Measurements from ENCODE around the gene DMD.

- TF ChIP-seq CTCF (IDR thresholded peaks at IDR 0.05) (no peak), EP300 (IDR thresholded peaks at IDR 0.05) (no peak), REST (IDR thresholded peaks at IDR 0.05) (no peak), SMC3 (IDR thresholded peaks at IDR 0.05) (no peak), HOXB13 (CRISPR knock-in tag; IDR thresholded peaks at IDR 0.05; ENCODE audit: low read depth) (no peak), FOSB (CRISPR knock-in tag; IDR thresholded peaks at IDR 0.05) (no peak), MAX (IDR thresholded peaks at IDR 0.05) (no peak), RCOR1 (IDR thresholded peaks at IDR 0.05; ENCODE audit: low read depth, low read length) (no peak), FOXS1 (CRISPR knock-in tag; IDR thresholded peaks at IDR 0.05) (no peak), E2F6 (IDR thresholded peaks at IDR 0.05; ENCODE audit: borderline replicate concordance, low read depth) (no peak), ELK1 (IDR thresholded peaks at IDR 0.05; ENCODE audit: low read depth, low read length) (no peak), JUN (IDR thresholded peaks at IDR 0.05) (no peak)
Measured at GRCh38 chrX:32582729-32583128, 628.6 kb downstream of the DMD start.

Measured in A549 (cell line).